Brain pericyte (primary cell): ENCODE data around the gene PI3.
"Not testable (repeated sequence)": the region's sequence is repeated elsewhere in the genome, so short reads cannot be mapped to it uniquely, and the experiment has no call there.

Experiments used
- DNase-seq: peaks from one replicate; pipeline ENCODE4 v3.0.0-alpha.2; 2012; ENCODE audit warnings: low read depth, low spot score

The PI3 gene, protein sequence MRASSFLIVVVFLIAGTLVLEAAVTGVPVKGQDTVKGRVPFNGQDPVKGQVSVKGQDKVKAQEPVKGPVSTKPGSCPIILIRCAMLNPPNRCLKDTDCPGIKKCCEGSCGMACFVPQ

DNA sequence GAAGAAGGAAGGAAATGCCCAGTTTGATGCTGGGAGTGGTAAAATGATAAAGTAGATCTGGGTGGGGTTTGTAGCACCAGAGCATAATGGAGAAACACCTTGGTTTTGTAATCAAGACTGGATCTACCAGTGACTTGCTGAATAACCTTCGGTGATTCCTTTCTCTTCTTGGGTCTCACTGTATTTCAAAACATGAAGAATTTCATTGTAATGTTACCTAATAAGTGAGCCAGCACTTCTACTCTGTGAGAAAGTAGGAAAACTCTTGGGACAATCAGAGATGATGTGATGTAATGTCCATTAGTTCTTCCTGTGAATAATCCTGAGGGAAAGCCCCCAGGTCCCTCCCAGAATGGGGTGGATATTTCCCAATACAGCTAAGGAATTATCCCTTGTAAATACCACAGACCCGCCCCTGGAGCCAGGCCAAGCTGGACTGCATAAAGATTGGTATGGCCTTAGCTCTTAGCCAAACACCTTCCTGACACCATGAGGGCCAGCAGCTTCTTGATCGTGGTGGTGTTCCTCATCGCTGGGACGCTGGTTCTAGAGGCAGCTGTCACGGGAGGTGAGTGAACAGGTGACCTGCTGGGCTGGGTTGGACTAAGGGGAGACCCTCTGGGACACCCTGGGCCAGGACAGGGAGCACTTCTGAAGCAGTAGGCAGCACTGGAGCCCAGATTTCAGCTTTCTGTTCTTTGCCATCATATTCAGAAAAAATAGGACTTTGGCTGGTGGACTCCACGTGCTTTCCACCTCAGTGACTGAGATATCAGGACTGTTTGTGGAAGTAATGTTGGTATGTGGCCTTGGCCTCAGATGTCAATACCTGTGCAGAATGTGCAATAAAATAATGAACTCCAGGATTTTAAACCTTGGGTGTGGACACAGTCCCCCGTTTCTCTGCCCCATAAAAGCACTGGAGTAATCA is at the start of gene PI3:
Gene PI3 (plus strand): TSS at position 469 of the 931 bp plus-strand sequence. CDS start 21 bp downstream, at position 490.
- DNase-seq, result no peak

DNA sequence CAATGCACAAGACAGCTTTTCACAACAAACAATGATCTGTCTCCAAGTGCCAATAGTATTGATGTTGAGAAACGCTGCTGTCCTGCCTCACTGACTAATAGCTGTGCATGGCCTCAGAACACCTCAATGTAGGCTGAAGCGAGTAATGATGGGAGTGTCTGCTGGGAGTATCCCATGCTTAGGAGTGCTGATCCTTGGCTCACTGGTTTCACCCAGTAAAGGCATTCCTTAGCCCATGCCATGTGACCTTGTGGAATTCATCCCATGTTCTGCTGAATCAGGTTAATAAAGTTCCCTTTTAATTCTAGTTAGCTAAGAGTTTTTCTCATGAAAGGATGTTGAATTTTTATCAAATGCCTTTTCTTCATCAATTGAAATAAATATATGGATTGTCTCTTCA is 46.6 kb upstream of the PI3 start:
- no peak for DNase-seq

- DNase-seq, result no peak
Observed at GRCh38 chr20:45136911-45137310, 37.8 kb upstream of the PI3 start.

DNA sequence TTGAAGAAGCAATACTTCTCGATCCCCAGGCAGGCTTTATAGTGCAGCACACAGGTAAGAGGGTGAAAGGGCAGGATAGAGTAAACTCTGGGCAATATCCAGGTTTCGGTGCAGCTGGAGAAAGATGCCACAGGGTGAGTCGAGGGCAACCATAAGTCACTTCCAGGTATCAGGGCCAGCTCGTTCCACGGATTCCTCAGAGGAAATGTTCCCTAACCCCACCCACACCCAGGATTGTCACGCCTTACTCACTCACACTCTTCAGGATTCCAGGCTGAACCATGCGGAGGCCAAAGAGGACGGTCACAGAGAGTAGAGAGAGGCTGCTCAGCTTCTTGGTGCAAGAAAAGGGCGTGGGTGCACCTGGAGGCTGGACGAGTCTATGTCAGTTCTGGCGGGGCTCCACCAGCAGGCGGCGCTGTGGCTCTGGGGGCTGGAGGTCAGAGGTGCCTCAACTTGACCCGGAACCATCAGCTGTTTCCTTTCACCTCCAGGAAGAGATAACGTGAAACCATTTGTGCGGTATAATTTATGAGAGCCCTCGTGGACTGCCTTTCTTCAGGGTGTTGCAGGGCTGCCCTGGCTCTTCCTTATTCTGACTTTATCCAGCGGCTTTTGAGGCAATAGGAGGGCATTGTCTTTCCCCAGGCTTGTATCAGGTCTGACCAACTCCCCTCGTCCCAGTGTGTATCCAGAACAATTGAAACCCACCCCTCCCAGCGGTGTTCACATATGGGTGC is 36.0 kb upstream of the PI3 start:
- no peak for DNase-seq

DNA sequence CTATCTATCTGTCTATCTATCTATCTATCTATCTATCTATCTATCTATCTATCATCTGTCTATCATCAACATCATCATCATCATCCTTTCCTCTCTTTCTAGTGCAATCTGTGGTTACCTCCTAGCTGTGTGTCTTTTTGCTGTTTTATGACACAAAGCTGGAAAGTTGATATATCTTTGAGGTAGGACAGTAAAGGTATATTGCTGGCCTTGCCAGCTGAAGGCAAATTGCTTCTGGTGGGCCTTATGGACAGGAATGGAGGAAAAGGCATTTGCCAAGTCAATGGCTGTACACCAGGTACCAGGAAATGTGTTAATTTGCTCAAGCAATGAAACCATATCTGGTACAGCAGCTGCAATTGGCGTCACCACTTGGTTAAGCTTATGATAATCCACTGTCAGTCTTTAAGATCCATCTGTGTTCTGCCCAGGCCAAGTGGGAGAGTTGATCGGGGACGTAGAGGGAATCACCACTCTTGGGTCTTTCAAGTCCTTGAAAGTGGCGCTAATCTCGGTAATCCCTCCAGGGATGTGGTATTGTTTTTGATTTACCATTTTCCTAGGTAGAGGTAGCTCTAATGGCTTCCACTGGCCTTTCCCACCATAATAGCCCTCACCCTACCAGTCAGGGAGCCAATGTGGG is 34.8 kb upstream of the PI3 start:
- DNase-seq, result not testable (repeated sequence)

DNA sequence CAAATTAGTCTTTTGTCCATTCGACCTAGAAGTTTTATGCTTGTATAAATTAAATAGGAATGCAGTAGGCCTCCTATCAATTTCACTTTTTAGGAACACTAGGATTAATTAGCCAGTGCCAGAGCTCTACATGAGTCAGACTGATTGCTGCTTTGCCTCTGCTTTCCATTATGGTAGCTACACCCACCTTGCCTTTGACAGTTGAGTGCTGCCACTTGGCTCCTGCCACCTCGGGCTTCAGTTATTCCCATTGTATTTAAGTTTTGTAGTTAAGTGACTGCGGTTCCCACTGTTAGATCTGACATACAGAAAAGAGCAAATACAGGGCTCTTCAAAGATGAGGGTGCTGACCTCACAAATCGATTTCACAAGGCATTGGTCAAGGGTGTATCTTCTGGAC is 33.9 kb upstream of the PI3 start:
- DNase-seq, result no peak

- DNase-seq, result no peak
Observed at GRCh38 chr20:45149062-45149461, 25.6 kb upstream of the PI3 start.

- no peak for DNase-seq
Observed at GRCh38 chr20:45152405-45152804, 22.3 kb upstream of the PI3 start.

- no peak for DNase-seq
Observed at GRCh38 chr20:45153147-45153546, 21.6 kb upstream of the PI3 start.

GRCh38 chr20:45153752-45154151 is 20.9 kb upstream of the PI3 start:
- DNase-seq, result no peak

DNA sequence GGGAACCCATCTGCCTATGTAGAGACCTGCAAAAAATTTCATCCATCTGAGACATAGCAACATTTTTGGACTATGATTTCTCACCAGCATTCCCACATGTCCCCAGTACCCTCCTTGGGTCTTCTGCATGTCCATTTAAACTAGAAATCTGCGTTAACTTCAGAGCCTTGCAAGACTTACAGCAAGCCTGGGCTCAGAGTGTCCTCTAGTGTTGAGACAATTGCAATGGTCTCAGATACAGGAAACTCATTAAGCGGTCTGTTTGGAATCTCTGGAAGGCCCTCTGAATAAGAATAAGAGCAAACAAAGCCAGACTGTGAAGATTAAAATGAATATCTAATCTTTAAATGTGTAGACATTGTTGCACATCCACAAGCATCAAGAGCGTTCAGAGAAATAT is 20.5 kb upstream of the PI3 start:
- no peak for DNase-seq

GRCh38 chr20:45154794-45155193 is 19.9 kb upstream of the PI3 start:
- DNase-seq, result not testable (repeated sequence)

- DNase-seq, result no peak
Observed at GRCh38 chr20:45156713-45157112, 18.0 kb upstream of the PI3 start.

DNA sequence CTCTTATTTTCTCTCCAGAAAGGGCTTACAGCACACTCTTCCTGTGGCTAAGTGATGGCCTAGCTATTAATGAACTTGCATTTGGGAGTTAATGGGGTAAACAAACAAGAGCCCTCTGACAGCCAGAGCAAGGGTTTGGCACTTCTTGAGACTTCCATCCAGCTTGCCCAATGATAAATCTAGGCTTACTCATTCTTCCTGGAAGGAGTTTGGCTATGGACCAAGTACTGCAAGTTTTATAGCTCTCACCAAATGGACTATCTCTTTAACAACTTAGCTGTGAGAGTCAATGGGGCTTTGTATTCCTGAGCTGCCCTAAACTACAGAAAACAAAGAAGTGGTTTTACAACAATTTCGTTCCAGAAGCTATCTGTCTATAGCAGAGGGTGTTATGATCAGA is 16.7 kb upstream of the PI3 start:
- DNase-seq, result no peak

DNA sequence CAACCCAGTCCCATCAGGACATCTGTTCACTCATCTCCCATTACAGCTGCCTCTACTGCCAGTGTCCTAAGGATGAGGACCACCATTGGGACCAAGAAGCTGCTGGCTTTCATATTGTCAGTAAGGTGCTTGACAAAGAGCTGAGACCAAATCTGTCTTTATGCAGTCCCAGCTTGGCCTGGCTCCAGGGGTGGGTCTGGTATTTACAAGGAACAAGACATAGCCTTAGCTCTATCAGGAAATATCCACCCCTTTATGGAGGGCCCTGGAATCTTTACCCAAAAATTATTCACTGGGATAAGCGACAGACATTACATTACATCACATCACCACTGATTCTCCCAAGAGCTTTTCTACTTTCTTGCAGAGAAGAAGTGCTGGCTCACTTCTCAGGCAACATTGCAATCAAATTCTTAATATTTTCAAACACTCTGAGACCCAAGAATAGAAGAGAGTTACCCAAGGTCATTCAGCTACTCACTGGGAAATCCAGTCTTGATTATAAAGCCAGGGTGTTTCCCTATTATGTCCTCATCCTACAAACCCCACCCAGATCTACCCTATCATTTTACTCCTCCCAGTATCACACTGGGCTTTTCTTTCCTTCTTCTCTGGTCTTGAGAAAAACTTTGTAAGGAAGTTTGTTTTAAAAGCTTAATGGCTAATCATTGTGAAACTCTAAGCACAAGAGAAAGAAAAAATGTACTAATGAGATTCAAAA is 11.5 kb upstream of the PI3 start:
- DNase-seq, result no peak

DNA sequence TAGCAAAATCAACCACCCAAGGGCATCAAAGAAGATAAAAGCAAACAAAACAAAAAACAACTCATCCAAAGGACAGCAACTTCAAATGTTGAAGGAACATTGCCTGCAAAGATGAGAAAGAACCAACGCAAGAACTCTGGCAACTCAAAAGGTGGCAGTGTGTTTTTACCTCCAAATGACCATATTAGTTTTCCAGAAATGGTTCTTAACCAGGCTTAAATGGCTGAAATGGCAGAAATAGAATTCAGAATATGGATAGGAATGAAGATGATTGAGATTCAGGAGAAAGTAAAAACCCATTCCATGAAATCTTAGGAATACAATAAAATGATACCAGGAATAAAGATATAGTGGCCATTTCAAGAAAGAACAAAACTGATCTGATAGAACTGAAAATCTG is 9.8 kb upstream of the PI3 start:
- DNase-seq, result no peak

DNA sequence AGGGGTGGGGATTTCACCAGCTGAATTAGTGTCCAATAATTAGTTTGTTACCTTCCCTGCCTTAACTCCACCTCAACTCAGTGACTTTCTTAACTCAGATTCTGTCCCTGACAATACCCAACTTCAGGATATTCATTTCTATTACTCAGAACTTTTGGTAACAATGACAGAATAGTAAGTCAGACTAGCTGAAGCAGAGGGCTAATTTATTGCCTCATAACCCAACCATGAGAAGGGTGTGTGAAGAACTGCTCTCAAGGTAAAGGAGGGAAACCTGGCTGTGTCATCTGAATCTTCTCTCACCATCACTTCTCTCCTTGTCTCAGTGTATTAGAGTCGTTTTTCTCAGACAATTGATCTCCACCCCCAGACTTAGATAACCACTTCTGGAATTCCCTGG is 1.2 kb upstream of the PI3 start:
- DNase-seq, result no peak

DNA sequence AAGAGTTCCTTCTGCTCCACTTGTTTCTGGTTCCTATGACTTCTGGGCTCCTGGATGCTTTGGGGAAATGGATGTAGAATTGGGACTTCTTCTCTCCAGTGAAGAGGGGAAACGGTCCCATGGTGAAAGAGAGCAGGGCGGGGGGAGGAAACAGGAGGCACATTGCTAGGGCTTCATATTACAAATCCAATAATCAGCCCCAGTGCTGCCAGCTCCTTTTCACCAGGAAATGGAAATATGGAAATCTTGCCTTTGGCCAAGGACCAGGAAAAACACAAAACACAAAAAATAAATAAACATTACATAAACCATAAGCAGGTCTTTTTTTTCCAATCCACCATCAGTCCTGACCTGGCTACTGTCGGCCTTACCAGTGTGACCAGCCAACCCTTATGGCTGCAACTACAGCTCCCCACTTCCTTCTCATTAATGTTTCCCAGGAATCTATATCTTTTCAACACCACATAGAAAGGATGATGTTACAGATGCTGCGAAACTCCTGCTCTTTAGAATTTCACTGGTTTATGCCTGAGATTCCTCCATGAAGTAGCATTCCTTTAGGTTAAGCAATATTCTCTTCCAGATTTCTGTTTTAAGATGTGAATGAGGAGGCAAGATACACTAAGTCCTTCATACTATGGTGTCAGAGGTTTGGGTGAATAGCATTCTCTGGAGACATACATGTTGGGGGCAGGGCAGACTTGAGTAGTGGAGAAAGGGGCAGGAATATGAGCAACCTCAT is 2.0 kb downstream of the PI3 start:
- DNase-seq, result no peak

DNA sequence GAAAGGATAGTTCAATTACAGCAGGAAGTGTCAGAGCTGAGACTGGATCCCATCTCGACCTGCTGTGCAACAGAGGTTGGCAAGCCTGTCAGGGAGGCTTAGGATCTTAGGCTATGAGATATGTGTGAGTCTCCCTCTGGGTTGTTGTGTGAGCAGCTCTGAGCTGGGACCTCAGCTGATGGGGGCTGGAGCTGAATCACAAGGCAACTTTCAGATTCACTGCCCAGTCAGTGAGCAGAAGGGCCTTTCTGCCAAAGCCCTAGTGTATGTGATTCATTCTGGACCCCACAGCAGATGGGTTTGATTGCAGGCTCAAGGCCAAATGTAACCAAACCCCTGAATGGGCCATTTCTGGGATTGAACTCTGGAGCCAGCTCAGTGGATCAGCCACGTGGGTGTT is 4.5 kb downstream of the PI3 start:
- DNase-seq, result no peak

DNA sequence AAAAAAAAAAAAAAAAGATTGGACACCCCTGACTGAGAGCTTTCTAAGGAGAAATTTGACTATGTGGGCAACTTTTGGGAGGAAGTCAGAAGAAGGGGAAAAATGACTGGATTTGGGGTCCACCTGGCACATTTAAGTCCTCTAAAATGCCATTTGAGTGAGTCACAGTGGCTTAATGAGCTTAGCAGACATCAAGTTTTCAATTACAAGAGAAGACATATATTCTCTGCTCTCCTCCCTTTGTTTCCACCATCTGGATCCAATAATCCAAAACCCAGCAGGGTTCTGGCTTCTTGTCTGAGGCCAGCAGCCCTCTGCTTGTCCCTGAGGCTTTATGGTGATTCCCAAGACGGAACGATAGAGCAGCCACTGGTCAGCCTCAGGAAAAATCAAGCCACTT is 6.9 kb downstream of the PI3 start:
- no peak for DNase-seq

DNA sequence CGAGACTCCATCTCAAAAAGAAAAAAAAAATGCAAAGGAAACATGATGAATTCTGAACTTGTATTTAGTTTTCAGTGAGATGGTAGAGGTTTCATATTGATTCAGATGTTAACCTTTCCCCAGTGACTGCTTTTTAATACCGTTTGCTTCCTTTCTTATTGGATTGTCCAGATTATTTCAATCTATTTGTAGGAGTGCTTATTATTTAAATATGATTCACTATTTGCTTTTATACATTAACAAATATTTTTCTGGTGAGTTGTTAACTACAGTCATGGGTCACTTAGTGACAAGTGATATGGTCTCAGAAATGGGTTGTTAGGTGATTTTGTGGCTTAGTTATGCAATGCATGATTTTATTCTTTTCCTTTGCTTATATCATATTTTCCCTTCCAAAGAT is 8.4 kb downstream of the PI3 start:
- no peak for DNase-seq
